GM21529 (cell line): ENCODE measurements around the gene FAM193A.
"Not testable (repeated sequence)": the region's sequence is repeated elsewhere in the genome, so short reads cannot be mapped to it uniquely, and the experiment has no call there.

ENCODE experiments used
- ATAC-seq: cut with Tn5 transposase; IDR thresholded peaks from one replicate; pipeline ENCODE4 v1.9.1; 2021; ENCODE audit not compliant: unreplicated experiment

The FAM193A gene

DNA sequence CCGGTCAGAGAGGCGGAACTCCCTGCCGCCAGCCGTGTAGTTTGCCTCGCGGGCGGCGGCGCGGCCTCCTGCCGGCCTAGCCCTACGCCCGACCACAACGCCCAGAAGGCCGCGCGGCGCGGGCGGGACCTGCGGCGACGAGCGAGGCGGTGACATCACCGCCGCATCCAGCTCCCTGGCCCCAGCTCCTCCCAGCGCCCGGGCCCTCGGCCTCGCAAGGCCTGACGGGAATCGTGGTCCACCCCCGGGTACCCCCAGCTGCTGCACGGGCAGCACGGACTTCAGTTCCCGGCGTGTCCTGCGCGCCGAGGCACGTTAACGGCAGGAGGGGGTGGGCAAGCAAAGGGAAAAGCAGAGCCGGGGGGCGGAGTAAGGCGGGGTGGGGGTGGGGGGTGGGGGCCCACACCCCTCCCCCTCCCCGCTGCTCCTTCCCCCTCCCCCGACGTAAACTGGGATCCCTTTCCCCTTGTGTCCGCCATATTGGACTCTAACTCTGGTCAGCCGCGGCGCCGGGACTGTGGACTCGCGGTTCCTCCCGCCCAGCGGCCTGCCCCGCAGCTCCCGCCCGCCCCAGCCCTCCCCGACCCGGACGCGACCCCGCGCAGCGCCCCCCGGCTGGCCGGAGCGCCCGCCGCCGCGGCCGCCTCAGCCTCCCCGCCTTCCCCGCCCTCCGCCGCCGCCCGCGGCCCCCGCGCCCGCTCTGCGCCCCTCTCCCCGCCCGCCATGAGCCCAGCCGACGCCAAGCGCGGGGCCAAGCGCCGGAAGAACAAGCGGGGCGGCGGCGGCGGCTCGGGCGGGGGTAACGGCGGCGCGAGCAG, at the start of gene FAM193A:
Gene FAM193A (plus strand): TSS at position 455 of the 818 bp plus-strand sequence. CDS start 269 bp downstream, at position 724.
- ATAC-seq, result peak; percentile 88

GRCh38 chr4:2486981-2487380, 49.5 kb upstream of the FAM193A start:
- no peak for ATAC-seq

DNA sequence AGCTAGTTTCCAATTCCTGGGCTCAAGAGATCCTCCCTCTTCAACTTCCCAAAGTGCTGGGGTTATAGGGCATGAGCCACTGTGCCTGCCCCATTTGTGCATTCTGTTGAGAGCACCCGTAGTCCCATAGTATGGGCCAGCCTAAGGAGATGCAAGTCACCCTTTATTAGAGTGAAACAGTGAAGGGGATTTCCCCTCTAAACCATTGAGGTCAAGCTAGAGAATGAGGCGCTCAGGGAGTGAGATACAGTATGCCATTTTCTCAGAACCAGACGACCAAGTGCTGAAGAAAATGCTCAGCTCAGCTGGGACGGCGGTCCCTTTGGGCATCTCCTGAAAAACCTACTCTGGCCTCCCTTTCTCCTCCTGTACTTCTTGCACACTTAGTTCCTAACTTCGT, 48.8 kb upstream of the FAM193A start:
- ATAC-seq, result peak; percentile 52

GRCh38 chr4:2489081-2489805, 47.2 kb upstream of the FAM193A start:
- ATAC-seq, result no peak

GRCh38 chr4:2489841-2490552, 46.5 kb upstream of the FAM193A start:
- no peak for ATAC-seq

GRCh38 chr4:2492970-2493369, 43.5 kb upstream of the FAM193A start:
- no peak for ATAC-seq

- no peak for ATAC-seq
Measured at GRCh38 chr4:2494992-2495391, 41.5 kb upstream of the FAM193A start.

DNA sequence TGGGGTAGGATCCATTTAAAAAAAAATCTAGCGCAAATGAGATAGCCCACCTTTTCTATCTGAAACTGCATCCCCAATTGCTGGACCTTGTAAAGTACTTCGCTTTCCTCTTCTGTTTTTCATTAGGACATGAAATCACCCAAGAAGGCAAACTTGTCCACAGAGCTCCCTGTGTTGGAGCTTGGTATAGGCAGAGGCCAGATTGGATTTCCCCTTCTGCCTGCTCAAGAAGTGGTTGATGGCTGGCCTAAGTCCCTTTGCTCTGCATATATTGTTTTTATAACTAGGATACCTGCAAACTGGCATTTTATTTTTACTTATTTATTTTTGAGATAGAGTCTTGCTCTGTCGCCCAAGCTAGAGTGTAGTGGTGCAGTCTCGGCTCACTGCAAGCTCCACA, 39.1 kb upstream of the FAM193A start:
- no peak for ATAC-seq

- peak; percentile 93 for ATAC-seq
Measured at GRCh38 chr4:2497931-2498330, 38.5 kb upstream of the FAM193A start.

DNA sequence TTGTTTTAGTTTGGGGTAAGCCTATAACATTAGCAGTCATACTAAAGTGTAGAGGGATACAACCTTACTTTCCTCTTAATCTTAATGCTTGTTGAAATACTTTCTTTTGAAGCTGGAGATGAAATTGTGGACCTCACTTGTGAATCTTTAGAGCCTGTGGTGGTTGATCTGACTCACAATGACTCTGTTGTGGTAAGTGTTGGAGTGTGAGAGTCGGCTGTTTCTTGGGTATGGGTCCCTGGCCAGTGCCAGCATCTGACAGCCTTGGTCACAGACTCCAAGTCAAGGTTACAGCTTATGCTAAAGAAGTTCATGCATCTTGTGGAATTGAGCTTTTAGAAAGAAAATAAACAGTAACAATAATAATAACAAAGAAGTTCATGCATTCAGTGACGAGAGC, 35.9 kb upstream of the FAM193A start:
- no peak for ATAC-seq

- ATAC-seq, result no peak
Measured at GRCh38 chr4:2501034-2501594, 35.3 kb upstream of the FAM193A start.

DNA sequence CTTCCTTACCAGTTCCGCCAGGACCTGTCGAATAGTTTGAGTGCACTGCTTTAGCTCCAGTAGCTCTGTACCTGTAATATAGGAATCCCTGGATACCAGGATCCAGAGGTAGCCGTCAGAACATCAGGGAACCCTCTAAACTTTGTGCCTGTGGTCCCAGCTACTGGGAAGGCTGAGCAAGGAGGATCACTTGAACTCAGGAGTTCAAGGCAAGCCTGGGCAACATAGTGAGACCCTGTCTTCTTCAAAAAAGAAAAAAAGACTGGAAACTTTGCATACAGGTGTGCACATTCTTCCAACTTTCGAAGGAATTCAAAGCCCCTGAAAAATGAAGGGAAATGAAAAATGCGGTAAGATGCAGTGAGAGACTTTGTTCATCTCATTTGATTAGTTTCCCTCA, 32.6 kb upstream of the FAM193A start:
- ATAC-seq, result no peak

GRCh38 chr4:2507259-2507658, 29.2 kb upstream of the FAM193A start:
- no peak for ATAC-seq

GRCh38 chr4:2507855-2508254, 28.6 kb upstream of the FAM193A start:
- no peak for ATAC-seq

- ATAC-seq, result no peak
Measured at GRCh38 chr4:2510351-2511259, 25.8 kb upstream of the FAM193A start.

DNA sequence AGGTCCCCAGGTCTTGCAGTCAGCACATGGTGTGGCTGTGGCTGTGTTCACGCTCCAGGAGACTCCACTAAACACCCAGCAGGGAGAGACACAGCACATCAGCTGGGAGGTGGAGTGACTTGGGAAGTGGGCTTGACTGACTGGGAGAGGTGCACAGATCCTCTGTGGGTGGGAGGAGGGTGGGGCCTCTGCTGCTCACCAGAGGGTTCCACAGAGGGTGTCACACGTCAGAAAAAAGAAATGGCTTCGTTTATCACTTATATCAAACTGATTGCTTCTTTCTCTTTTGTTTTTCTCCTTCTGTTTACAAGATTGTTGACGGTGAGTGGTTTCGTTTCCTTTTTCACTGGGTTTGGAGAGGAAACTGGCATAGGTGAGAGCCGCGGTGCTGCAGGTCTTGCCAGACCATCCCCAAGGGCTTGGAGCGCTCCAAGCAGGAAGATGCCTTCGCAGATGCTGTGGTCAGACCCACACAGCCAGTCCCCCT, 24.8 kb upstream of the FAM193A start:
- ATAC-seq, result no peak

DNA sequence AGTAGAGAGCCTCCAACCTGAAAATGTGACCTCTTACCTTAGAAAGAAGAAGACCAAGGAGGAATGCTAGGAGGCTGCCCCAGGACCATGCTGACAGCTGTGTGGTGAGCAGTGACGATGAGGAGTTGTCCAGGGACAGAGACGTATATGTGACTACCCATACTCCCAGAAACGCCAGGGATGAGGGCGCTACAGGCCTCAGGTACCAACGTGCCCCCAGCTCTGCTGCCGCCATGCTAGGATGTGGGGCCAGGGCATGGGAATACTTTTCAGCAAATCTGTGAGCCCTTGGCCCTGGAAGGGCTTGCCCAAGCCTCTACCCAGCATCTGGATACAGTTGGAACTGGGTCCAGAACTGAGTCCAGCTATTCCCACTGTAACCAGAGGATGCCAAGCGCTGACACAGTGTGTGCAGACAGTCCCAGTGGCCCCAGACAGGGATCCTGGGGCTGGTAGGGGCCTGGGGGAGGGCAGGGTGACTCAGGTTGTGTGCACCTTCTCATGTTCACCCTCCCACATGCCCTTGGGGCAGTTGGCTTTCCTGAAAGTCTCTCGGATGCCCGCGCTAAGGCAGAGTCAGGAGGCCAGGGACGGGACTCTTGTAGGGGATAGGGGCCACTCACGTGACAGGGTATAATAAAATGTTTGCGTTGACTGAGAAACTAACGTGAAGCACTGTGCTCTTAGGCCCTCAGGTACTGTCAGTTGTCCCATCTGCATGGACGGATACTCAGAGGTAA, 23.9 kb upstream of the FAM193A start:
- ATAC-seq, result no peak

DNA sequence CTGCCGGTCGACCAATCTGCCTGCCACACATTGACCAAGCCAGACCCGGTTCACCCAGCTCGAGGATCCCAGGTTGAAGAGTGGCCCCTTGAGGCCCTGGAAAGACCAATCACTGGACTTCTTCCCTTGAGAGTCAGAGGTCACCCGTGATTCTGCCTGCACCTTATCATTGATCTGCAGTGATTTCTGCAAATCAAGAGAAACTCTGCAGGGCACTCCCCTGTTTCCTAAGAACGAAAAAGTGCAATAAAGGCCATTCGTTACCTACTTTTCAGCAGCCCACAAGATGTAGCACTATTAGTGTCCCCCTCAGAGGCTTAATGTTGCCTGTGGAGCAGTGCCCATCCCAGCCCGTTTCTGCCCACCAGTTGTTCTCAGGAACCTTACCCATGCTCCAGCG, 22.3 kb upstream of the FAM193A start:
- ATAC-seq, result not testable (repeated sequence)

DNA sequence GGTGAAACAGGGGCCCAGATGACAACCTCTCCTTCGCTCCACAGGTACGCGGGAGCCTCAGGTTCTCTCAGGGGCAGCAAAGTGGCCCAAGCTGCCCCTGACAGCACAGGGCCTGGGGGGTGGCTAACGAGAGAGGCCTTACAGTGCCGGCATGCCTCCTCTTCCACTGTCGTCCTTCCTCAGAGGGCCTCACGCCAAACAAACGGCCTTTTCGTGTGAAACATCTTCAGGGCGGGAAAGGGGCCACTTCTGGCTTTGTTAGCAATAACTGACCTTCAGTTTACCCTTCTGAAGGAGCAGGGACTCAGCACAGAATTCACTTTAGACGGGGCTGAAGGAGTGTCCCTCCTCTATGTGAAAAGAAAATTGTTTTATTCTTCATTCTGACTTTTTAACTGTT, 21.5 kb upstream of the FAM193A start:
- not testable (repeated sequence) for ATAC-seq
